ENCODE measurements around the gene FDX1. TPM values are rescaled to one million over a fixed set of nuclear protein-coding genes. Genes with fewer than 3 reads are reported as not detected.

FDX1 gene
- total and polyA plus RNA-seq, 4 donors, result 11.0 to 16.2 (median 14.5) TPM

DNA sequence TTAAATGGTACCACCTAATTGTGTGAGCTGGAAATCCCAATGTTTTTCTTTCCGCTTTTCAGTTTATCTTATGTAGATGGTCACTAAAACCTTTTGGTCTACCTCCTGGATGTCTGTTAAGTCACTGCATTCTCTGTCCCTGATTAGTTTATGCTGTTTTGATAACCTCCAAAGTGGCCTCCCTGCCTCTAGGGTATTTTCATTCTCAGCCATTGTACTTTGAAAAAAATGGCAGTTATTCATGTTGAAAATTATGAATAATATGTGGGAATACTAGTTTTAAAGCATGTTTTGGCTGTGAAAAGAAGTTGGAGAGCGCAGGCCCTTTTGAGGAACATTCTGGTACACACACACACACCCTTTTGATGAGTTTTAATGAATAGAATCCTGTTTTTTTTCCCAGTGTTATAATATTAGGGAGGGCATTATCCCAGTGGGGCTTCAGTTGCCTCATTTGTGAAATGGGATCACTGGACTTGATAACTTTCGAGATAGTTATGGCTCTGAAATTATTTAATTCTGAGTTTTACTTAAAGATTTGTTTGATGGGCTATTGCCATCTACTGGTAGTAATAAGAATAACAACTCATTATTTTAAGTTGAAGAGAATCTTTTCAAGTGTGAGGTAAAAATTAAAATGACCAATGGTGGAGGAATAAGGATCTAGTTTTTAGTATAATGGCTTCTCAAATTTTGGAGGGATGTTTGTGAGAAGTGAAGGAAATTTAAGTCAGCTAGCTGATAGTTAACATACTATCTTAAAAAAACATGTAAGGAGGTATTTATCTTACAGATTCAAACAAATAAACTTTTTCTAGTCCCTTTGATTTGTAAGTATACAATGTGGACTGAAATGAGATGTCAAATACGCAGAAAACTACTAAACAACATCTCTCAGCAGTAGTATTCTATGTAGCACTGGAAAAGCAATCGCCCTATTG is 3.9 kb downstream of the FDX1 start:
- H3K9ac ChIP-seq (ENCODE audit: insufficient read depth in 1 of 2, low read length in 2 of 2), result no peak overlapping the region
- peaks cover 0 to 2% (median 0%) of the 10 kb centered on the region in 4 donors for H3K9me3 ChIP-seq (ENCODE audit: control insufficient read depth in 4 of 4, insufficient read depth in 3 of 4, low read length in 3 of 4)
- WGBS, 2 donors, result 63 to 74% methylated on average over 5 of the region's 5 CpGs
- H3K4me3 ChIP-seq, result no peak overlapping the region
- no peak overlapping the region for H3K27ac ChIP-seq (ENCODE audit: low read depth in 1 of 2, low read length in 1 of 2)
- ATAC-seq (ENCODE audit: insufficient read depth, low FRiP score) (no peak), DNase-seq (peak in 2 of 3 donors; percentile 62 to 68)
- H3K27me3 ChIP-seq (ENCODE audit: control insufficient read depth in 3 of 3, insufficient read depth in 3 of 3, low read length in 2 of 3), result no peaks in the 10 kb centered on the region
- TF ChIP-seq, protein P1, sequence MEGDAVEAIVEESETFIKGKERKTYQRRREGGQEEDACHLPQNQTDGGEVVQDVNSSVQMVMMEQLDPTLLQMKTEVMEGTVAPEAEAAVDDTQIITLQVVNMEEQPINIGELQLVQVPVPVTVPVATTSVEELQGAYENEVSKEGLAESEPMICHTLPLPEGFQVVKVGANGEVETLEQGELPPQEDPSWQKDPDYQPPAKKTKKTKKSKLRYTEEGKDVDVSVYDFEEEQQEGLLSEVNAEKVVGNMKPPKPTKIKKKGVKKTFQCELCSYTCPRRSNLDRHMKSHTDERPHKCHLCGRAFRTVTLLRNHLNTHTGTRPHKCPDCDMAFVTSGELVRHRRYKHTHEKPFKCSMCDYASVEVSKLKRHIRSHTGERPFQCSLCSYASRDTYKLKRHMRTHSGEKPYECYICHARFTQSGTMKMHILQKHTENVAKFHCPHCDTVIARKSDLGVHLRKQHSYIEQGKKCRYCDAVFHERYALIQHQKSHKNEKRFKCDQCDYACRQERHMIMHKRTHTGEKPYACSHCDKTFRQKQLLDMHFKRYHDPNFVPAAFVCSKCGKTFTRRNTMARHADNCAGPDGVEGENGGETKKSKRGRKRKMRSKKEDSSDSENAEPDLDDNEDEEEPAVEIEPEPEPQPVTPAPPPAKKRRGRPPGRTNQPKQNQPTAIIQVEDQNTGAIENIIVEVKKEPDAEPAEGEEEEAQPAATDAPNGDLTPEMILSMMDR (IDR thresholded peaks at IDR 0.05; ENCODE audit: control extremely low read depth, extremely low read depth), result peak; percentile 44
- H3K36me3 ChIP-seq (ENCODE audit: control insufficient read depth in 4 of 4, insufficient read depth in 4 of 4, low read length in 4 of 4), result peaks cover 0 to 10% (median 4%) of the 10 kb centered on the region in 4 donors
- peaks cover 4 to 32% (median 9%) of the 10 kb centered on the region in 5 donors for H3K4me1 ChIP-seq (ENCODE audit: control insufficient read depth in 5 of 5, insufficient read depth in 5 of 5, low read length in 5 of 5)

DNA sequence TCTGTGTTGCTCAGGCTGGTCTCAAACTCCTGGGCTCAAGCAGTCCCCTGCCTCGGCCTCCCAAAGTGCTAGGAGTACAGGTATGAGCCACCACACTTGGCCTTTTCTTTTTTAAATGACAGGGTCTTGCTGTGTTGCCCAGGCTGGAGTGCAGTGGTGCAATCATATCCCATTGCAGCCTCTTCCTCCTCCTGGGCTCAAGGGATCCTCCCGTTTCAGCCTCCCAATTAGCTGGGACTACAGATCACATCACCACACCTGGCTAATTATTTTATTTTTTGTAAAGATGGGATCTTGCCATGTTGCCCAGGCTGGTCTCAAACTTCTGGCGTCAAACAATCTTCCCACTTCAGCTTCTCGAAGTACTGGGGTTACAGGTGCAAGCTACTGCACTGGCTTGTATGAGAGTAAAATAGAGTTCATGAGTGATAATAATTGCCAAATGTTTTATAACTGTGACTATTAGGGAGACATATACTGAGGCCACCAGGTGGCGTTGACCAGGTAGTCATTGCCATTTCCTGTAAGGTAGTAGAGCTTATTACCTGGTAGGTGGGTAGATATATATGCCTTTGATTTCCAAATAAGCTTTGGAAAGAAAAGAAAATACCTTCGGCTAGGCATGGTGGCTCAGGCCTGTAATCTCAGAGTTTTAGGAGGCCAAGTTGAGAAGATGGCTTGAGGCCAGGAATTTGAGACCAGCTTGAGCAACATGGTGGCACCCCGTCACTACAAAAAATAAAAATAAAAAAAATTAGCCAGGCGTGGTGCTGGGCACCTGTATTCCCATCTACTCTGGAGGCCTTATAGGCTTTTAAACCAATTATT is 5.4 kb downstream of the FDX1 start:
- H3K9me3 ChIP-seq (ENCODE audit: control insufficient read depth in 4 of 4, insufficient read depth in 3 of 4, low read length in 3 of 4), result peaks cover 0 to 2% (median 0%) of the 10 kb centered on the region in 4 donors
- no peak overlapping the region for H3K27ac ChIP-seq (ENCODE audit: low read depth in 1 of 2, low read length in 1 of 2)
- H3K4me3 ChIP-seq, result no peak overlapping the region
- TF ChIP-seq, protein P1 (IDR thresholded peaks at IDR 0.05; ENCODE audit: control extremely low read depth, extremely low read depth), result peak; percentile 11
- peaks cover 4 to 28% (median 9%) of the 10 kb centered on the region in 5 donors for H3K4me1 ChIP-seq (ENCODE audit: control insufficient read depth in 5 of 5, insufficient read depth in 5 of 5, low read length in 5 of 5)
- DNase-seq, result peak in 1 of 3 donors; percentile 25
- H3K36me3 ChIP-seq (ENCODE audit: control insufficient read depth in 4 of 4, insufficient read depth in 4 of 4, low read length in 4 of 4), result peaks cover 0 to 13% (median 8%) of the 10 kb centered on the region in 4 donors
- 86 to 89% methylated on average over 8 of the region's 8 CpGs for WGBS, 2 donors
- H3K27me3 ChIP-seq (ENCODE audit: control insufficient read depth in 3 of 3, insufficient read depth in 3 of 3, low read length in 2 of 3), result no peaks in the 10 kb centered on the region
- no peak overlapping the region for H3K9ac ChIP-seq (ENCODE audit: insufficient read depth in 1 of 2, low read length in 2 of 2)
- ATAC-seq (ENCODE audit: insufficient read depth, low FRiP score), result no peak

DNA sequence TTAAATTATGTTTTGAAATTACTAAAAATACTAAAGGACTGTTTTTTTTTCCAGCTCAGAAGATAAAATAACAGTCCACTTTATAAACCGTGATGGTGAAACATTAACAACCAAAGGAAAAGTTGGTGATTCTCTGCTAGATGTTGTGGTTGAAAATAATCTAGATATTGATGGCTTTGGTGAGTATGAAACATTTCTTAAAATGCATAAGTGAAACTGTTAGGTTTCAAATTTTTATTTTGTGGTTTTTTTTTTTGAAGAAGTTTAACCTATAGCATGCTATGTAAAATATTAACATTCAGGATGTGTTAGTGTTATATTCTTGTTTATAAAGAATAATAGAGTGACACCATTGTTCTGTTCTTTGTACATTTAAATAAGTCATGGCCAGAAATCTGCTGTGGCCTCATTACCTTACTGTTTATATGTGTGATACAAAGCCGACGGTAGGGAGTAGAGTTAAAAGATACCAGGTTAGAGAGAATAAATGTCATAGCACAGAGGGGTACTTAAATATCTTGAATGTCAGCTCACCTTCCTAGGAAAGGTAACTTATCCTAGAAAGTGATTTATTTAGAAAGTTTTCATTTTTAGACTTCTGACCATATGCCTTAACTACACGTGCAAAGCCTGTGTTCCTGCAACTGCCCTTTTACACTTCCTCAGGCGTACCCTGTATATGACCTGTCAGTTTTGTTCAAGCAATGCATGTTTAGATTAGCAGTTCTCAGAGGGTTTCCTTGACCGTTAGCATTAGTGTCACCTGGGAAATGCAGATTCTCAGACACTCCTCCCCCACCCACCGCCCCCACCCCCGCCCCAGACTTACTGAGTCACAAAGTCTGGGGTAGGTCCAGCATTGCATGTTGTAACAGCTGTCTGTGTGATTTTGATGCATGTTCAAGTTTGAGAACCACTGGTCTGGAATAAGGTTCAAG is 6.3 kb downstream of the FDX1 start:
- Histone ChIP-seq H3K36me3 (ENCODE audit: control insufficient read depth in 4 of 4, insufficient read depth in 4 of 4, low read length in 4 of 4) (peaks cover 4 to 17% (median 8%) of the 10 kb centered on the region in 4 donors), H3K4me3 (no peak overlapping the region), H3K27ac (ENCODE audit: low read depth in 1 of 2, low read length in 1 of 2) (no peak overlapping the region), H3K9me3 (ENCODE audit: control insufficient read depth in 4 of 4, insufficient read depth in 3 of 4, low read length in 3 of 4) (no peaks in the 10 kb centered on the region), H3K4me1 (ENCODE audit: control insufficient read depth in 5 of 5, insufficient read depth in 5 of 5, low read length in 5 of 5) (peaks cover 4 to 28% (median 9%) of the 10 kb centered on the region in 5 donors), H3K27me3 (ENCODE audit: control insufficient read depth in 3 of 3, insufficient read depth in 3 of 3, low read length in 2 of 3) (no peaks in the 10 kb centered on the region), H3K9ac (ENCODE audit: insufficient read depth in 1 of 2, low read length in 2 of 2) (no peak overlapping the region)
- DNase-seq, result no peak
- TF ChIP-seq, protein P1 (IDR thresholded peaks at IDR 0.05; ENCODE audit: control extremely low read depth, extremely low read depth), result no peak
- no peak for ATAC-seq (ENCODE audit: insufficient read depth, low FRiP score)
- 53 to 67% methylated on average over 8 of the region's 8 CpGs for WGBS, 2 donors
